Stimulated activated CD4-positive, alpha-beta T cell treated with anti-CD3 and anti-CD28 coated beads, Interleukin-15, amount 100 ng/mL, for 24 hours (primary cell): ENCODE results near the gene SMIM1.

Experiments
- DNase-seq: peaks from one replicate; pipeline ENCODE4 v3.0.0-alpha.2; 2020

SMIM1 gene, protein sequence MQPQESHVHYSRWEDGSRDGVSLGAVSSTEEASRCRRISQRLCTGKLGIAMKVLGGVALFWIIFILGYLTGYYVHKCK

DNA sequence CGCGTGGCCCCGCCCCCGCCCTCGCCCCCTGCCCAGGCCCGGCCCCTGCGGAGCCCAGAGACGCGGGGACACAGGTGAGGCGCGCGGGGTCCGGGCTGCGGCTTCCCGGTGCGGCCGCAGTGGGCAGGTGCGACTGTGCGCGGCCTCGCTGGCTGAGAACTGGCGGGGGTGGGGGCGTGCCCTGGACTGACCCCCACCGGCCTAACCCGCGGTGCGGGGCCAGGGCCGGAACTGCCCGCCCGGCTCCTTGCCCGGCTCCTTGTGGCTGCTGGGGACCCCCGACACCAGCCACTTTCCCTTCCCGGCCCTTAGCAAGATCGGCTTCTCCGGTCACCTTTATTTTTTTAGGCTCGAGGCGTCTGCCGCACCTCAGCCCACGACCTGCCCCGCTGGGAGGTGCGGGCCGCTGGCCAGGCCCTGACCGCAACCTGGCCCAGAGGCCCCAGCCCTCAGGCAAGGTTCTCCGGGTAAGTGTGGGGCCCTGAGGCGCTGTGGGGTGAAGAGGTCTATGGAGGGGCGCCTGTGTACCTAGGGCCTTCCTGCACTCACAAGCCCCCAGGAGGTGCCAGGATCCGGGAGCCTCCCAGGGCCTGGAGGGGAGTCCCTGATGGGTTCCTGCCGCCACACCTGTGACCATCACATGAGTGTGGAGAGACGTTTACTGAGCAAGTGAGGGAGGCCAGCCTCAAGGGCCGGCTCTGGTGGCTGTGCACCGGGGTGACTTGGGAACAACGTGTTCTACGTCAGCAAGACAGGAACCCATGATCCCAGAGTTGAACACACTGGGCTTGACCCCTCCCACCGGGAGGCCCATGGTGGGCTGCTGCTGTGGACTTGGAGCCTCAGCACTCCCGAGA is at the start of gene SMIM1:
Gene SMIM1, plus strand, starts transcription at position 35 of the 857 bp plus-strand sequence. CDS start 2,625 bp downstream, outside the sequence.
- no peak for DNase-seq

DNA sequence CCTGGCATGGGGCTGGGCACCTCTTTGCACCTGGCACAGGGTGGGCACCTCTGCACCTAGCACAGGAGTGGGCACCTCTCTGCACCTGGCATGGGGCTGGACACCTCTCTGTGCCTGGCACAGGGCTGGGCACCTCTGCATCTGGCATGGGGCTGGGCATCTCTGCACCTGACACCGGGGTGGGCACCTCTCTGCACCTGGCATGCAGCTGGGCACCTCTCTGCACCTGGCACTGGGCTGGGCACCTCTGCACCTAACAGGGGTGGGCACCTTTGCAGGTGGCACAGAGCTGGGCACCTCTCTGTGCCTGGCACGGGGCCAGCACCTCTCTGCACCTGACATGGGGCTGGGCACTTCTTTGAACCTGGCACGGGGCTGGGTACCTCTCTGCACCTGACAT is 49.7 kb upstream of the SMIM1 start:
- no peak for DNase-seq

DNA sequence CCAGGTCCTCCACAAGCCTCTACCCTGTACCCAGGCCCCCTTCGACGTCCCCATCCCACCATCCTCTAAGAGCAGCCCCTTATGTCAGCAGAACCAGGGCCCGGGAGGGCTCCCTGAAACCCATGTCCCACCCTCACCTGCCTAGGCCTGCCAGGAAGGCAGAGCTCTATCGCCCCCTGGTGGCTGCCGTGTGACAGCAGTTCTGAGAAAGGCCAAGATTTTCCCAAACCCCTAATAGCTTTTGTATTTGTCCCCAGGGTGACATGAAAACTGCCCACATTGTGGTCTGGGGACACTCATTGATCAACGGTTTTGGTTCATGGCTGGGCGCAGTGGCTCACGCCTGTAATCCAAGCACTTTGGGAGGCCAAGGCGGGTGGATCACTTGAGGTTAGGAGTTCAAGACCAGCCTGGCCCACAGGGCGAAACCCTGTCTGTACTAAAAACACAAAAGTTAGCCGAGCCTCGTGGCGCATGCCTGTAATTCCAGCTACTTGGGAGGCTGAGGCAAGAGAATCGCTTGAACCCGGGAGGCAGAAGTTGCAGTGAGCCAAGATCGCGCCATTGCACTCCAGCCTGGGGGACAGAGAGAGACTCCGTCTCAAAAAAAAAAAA is 48.0 kb upstream of the SMIM1 start:
- DNase-seq: peak; percentile 87

DNA sequence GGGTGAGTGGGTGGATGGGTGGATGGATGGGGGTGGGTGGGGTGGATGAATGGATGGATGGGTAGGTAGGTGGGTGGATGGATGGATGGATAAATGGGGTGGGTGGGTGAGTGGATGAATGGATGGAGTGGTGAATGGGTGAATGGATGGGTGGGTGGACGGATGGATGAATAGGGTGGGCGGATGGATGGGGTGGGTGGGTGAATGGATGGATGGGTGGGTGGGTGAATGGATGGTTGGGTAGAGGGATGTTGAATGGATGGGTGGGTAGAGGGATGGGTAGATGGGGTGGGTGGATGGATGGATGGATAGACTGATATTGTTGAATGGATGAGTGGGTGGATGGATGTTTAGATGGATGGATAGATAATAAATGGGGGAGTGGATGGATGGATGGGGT is 47.2 kb upstream of the SMIM1 start:
- DNase-seq: no peak

DNA sequence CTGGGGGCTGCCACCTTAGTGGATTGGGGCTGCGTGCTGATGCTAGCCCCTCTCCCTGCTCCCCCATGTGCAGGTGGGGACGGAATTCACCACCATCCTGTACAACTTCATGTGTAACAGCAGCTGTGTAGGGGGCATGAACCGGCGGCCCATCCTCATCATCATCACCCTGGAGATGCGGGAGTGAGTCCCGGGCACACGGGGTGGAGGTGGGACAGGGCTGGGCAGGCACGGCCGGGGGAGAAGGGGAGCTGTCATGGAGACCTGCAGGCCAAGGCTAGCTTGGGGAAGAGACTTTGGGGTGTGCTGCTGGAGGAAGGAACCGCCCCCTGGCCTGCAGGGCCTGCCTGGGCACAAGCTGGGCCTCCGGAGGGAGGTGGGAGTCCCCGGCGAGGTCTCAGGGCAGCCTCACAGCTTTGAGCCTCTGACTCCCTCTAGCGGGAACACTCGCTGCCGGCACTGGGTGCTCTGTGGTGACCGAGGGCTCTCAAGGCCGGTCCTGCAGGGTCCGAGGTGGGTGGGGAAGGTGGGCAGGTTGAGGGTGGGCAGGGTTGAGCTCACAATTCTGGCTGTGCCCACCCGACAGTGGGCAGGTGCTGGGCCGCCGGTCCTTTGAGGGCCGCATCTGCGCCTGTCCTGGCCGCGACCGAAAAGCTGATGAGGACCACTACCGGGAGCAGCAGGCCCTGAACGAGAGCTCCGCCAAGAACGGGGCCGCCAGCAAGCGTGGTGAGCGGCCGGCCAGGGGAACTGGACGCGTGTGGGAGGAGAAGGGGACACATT is 45.3 kb upstream of the SMIM1 start:
- DNase-seq: peak; percentile 48

DNA sequence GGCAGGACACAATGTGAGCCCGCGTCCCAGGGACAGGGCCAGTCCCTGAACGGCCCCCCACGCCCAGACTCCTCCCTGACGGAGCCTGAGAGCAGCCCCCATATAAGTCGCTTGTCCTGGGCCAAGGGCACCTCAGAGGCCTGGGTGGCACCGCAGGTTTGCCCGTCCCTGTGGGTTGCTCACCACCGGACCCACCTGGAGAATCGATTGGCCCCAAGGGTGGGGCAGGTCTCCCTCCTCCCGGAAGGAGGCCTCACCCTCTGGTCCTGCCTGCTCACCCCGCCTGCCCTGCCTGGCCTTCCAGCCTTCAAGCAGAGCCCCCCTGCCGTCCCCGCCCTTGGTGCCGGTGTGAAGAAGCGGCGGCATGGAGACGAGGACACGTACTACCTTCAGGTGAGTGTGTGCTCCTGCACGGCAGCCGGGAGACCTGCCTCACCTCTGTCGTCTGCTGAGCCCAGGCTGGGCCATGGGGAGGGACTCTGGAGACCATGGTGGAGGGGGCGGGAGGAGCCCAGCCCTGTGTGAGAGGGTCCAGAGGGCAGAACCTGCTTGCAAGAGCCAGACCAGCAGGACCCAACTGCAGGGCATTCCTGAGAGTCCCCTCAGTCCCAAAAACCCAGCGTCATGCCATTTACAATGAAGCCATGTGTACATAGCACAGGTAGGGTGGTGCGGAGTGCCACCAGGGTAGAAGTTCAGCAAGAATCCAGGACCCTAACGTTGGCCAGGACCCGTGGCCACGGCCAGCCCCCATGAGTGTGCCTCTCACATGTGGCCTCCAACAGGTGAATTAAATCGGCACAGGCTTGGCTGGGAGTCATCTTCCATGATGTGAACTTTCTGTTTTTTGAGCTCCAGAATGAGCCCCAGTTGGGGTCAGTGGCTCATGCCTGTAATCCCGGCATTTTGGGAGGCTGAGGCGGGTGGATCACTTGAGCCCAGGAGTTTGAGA is 44.4 kb upstream of the SMIM1 start:
- DNase-seq: no peak

DNA sequence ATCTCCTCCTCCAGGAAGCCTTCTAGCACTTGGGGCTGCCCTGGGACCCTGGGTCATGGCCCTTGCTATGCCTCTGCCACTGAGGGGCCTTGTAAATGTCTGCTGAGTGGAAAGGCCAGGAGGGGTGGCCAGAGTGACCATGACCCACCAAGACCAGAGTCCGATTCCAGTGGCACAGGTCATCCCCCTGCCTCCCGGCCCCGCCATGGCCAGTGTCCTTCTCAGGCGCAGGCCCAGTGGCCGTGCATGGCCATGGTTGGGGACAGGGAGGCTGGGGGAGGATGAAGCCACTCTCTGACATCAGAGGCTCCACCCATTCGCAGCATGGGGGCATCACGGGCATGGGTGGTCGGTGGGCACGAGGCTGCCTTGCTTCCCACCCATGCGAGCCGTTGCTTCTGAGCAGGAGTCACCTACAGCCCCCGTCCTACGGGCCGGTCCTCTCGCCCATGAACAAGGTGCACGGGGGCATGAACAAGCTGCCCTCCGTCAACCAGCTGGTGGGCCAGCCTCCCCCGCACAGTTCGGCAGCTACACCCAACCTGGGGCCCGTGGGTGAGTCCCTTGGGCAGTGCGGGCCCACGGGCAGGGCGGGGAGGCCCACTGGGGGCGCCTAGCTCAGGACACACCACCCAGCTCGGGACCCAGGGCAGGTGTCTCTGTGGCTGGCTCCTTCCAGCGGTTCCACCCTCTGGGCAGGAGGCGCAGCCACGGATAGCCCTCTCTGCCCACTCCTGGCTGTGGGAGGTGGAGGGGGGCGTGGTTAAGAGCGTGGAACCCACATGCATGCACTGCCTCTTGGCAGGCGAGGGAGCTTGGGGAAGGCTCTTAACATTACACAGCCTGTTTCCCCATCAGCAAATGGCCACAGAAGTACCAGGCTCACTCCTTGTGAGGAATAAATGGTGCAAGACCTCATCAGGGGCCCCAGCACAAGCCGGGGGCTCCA is 42.7 kb upstream of the SMIM1 start:
- DNase-seq: no peak

DNA sequence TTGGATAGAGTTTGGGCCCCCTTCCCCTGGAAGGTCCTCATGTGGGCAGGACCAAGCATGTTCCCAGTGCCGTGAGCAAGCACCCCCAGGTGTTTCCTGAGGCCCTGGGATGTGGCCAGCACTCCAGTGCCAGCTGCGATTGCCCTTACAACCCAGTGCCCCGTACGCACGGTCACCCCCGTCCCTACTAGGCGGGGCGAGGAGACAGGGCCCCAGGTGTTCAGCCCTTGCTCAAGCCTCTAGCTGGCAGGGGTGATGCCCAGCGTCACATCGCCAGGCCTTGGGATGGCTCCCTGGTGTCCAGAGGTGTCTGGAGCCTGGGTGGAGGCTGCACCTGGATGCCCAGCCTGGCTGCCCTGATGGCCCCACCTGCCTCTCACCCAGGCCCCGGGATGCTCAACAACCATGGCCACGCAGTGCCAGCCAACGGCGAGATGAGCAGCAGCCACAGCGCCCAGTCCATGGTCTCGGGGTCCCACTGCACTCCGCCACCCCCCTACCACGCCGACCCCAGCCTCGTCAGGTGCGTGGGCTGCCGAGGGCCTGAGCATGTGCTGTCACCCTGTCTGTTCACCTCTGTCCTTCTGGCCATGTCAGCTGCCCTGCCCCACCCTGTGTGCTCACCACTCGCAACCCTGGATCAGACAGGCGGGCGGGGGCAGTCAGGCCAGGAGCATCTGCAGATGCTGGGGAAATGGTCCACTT is 41.9 kb upstream of the SMIM1 start:
- no peak for DNase-seq

DNA sequence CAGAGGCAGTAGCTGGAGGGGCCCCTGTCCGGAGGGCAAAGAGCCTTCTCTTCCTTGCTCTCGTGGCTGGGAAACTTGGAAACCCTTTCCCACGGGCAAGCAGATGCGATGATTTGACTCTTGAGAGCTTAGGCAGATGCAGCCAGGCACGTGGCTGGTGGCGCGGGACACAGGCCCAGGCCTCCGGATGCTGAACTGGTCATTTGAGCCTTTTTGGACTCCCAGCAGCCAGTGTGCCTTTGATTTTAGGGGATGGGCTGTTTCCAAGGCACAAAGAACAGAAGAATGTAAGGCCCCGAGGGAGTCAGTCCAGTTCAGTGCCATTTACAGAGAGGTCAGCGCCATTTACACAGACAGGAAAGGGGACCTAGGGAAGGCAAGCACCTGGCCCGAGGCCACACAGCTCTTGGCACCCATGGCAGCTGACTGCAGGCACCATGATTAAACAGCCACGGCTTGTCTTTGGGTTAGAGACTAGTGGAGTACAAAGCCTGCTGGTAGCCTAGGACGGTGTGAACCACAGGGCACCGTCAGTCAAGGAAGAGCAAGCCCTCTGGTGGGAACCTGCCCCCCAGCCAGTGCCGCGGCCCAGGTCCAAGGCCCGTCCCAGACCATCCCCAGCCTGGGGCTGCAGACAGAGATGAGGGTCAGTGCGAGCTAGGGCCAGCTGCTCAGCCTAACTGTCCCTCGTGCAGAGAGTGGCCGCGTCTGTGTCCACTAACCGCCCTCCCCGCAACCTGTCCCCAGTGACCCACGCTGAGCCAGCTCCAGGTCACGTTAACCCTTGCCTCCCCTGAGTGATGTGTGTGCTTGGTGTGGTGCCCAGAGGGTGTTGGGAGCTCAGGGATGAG is 40.7 kb upstream of the SMIM1 start:
- DNase-seq: no peak

DNA sequence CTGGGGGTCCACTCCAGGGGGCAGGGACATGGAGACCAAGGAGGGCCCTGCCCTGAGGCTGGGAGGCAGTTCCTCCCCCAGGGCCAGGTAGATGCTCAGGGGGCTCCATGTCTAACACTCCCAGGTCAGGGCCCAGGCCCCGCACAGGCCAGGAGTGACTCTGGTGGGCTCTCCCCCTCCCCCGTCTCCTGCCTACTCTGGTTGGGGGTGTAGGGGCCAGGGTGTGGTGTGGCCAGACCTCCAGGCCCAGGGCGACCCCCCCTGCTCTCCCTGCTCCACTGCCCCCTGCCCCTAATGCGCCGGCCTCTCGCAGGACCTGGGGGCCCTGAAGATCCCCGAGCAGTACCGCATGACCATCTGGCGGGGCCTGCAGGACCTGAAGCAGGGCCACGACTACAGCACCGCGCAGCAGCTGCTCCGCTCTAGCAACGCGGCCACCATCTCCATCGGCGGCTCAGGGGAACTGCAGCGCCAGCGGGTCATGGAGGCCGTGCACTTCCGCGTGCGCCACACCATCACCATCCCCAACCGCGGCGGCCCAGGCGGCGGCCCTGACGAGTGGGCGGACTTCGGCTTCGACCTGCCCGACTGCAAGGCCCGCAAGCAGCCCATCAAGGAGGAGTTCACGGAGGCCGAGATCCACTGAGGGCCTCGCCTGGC is 40.0 kb upstream of the SMIM1 start:
- no peak for DNase-seq

DNA sequence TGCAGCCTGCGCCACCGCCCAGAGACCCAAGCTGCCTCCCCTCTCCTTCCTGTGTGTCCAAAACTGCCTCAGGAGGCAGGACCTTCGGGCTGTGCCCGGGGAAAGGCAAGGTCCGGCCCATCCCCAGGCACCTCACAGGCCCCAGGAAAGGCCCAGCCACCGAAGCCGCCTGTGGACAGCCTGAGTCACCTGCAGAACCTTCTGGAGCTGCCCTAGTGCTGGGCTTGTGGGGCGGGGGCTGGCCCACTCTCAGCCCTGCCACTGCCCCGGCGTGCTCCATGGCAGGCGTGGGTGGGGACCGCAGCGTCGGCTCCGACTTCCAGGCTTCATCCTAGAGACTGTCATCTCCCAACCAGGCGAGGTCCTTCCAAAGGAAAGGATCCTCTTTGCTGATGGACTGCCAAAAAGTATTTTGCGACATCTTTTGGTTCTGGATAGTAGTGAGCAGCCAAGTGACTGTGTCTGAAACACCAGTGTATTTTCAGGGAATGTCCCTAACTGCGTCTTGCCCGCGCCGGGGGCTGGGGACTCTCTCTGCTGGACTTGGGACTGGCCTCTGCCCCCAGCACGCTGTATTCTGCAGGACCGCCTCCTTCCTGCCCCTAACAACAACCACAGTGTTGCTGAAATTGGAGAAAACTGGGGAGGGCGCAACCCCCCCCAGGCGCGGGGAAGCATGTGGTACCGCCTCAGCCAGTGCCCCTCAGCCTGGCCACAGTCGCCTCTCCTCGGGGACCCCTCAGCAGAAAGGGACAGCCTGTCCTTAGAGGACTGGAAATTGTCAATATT is 39.3 kb upstream of the SMIM1 start:
- DNase-seq: no peak

DNA sequence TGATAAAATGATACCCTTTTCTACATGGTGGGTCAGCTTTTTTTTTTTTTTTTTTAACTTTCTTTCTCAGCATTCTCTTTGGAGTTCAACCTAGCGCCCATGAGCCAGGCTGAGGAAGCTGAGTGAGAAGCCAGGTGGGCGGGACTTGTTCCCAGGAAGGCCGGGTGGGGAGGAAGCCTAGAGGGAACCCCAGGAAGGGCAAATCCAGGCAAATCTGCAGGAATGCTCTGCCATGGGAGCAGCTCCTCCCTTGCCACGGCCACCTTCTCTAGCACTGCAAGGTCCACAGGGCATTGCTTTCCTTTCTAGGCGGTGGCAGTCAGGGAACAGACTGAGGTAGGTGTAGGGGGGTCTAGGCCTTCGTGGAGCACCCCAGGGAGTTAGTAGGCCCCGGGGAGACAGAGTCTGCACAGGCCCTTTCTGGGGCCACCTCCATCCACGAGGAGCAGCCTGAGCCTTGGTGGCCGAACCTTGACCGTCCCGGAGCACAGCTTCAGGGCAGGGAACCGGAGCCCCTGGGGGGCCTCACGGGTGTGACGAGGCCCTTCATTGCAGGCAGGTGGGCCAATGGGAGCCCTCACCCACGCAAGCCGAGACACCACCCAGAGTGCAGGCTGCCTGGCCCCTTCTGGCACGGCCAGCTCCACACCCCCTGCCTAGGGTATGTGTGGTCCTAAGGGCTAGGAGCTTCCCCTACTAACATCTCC is 38.5 kb upstream of the SMIM1 start:
- DNase-seq: no peak

DNA sequence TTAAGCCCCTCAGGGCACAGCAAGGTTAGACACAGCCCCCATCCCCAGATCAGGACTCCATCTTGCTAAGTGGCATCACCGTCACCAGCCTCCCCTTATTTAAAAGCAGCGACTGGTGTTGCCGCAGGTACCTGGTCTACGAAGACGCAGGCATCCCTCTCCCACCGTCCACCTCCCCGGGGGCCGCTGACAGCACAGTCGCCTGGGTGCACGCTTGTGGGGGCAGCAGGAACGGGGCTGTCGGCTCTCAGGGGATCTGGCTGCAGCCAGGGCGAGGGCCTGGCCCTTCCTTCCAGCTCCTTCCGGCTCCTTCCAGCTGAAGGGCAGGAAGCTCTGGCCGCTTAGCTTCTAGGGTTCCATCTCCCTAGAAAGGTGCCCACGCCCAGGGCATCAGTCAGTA is 37.9 kb upstream of the SMIM1 start:
- DNase-seq: no peak

DNA sequence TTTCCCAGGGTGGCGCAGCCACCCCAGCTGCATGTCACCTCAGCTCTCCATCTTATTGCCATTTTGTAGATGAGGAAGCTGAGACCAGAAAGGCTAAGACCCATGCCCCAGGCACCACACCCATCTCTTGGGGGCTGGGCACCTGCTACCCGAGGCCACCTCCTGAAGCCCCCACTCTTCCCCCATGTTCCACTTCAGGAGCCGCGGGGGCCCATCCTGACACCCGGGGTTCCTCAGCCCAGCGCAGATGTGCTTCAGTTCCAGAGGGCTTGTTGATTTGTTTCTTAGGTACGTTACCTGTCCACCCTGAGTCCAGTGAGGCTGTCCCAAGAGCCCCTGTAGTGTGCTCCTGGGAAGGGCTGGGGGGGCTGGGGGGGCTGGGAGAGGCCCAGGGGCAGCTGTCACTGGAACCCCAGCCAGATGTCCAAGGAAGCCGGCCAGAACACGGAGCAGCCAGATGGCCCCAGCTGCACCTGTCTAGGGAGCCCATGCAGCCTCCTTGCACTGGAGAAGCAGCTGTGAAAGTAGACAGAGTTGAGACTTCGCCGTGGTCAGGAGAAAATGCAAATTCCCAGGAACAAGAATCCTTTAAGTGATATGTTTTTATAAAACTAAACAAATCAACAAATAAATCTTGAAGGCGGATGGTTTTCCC is 37.4 kb upstream of the SMIM1 start:
- no peak for DNase-seq

DNA sequence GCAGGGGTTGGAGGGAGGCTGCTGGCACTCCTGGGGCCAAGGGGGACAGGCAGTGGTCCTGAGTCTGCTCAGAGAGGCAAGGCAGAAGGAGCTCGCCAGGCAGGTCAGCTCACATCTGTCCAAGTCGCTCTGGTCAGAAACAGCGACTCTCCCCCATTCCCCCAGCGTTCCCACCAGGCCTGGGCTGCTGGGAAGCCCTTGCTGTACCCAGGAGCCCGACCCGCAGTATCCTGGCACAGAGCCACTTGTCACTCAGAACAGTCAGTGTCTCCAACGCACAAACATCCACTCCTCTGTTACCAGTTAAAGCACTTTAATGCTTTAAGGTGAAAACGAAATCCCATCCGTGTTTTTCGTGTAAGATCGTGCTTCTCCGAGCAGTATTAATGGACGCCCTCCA is 36.9 kb upstream of the SMIM1 start:
- DNase-seq: no peak

DNA sequence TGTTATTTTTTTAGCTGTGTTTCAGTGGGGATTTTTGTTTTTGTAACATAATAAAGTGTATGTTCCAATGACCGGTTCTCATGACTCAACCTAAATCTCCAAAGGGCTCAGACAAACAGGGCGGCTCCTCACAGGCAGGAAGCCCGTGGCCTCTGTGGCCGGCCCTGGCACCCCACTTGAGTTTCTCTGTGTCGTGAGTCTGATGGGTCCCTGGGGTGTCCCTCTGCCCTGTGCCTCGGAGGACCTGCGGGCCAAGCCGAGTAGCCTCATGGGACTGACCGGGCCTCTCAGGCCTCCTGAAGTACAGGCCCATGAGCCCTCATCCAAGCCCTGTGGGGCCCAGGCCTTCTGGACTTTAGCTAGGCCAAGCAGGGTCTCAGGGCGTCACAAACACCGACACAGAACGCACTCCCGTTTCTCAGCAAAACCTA is 36.4 kb upstream of the SMIM1 start:
- DNase-seq: no peak

DNA sequence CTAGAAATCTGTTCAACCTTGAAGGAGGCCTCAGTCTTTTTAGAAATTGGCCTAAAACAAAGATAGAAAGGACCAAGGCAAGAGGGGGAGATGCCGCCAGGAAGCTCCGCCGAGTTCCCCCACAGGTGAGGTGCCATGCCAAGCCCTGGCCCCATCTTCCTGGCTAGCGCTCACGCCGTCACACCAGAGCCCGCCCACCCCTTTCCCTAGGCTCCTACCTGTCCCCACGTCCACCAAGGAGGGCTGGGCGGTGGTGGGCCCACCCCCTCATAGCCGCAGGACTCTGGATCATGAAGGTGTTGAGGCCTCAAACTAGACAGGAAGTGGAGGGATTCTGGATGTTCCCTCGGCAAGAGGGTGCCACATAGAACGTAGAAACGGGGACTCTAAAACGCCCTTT is 35.8 kb upstream of the SMIM1 start:
- no peak for DNase-seq
